ENCODE results near the gene SALL2. TPM values are rescaled to one million over a fixed set of nuclear protein-coding genes. Genes with fewer than 3 reads are reported as not detected.
"Not testable (repeated sequence)": the region's sequence is repeated elsewhere in the genome, so short reads cannot be mapped to it uniquely, and the experiment has no call there.

Gene SALL2
- total and polyA plus RNA-seq, 10 of the 15 experiments (the other 5 are each of a cell fraction or from before 2014, with no cell fraction given) = 1.6 to 6.2 (median 2.1) TPM

DNA sequence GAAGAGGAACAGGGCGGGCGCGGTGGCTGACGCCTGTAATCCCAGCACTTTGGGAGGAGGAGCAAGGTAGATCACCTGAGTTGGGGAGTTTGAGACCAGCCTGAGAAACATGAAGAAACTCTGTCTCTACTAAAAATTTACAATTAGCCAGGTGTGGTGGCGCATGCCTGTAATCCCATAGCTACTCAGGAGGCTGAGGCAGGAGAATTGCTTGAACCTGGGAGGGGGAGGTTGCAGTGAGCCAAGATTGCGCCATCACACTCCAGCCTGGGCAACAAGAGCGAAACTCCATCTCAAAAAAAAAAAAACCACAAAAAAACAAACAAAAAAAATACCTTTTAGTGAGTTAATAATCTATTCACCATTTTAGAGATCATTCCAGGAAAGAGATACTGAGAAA lies 18.4 kb upstream of the SALL2 start:
- H3K4me1 ChIP-seq (ENCODE audit: control insufficient read depth, insufficient read depth, low read length); H4K20me1 ChIP-seq (ENCODE audit: control insufficient read depth, insufficient read depth); FAIRE-seq; RAD21 ChIA-PET (ENCODE audit: unreplicated experiment); CTCF ChIA-PET; SMC1A ChIA-PET (ENCODE audit: uncharacterized antibody, unreplicated experiment); H3K4me2 ChIP-seq (ENCODE audit: control insufficient read depth, insufficient read depth); H2AFZ ChIP-seq (ENCODE audit: control insufficient read depth, low read depth, low read length); H3K9me3 ChIP-seq (replicated peaks; ENCODE audit: control insufficient read depth, insufficient read depth, low read length); H3K36me3 ChIP-seq (ENCODE audit: control insufficient read depth in 2 of 2, insufficient read depth in 2 of 2, low read length in 1 of 2); H3K27ac ChIP-seq (ENCODE audit: control insufficient read depth, insufficient read depth); H3K9ac ChIP-seq (ENCODE audit: control insufficient read depth, insufficient read depth, low read length); BruUV-seq (replicated peaks); H3K27me3 ChIP-seq (replicated peaks in 1 of 2; ENCODE audit: control insufficient read depth in 2 of 2, insufficient read depth in 2 of 2, low read length in 1 of 2); H3K79me2 ChIP-seq (ENCODE audit: control insufficient read depth, insufficient read depth, low read length); intact Hi-C loops (cut with micrococcal nuclease; ENCODE audit: unreplicated experiment); in situ Hi-C loops (cut with MboI); ATAC-seq; DNase-seq (ENCODE audit: low read depth, low spot score); H3K4me3 ChIP-seq: not testable (repeated sequence)
- POLR2A ChIA-PET = interaction anchor here (0.6 kb wide), 2 partner anchors 10 to 130 kb away, joined by 3 read pairs; no protein-coding TSS in a partner anchor
- WGBS (ENCODE audit: insufficient coverage, insufficient replicate concordance, low lambda C conversion rate, missing lambda C conversion rate) = 69% methylated on average over 7 of the region's 7 CpGs

DNA sequence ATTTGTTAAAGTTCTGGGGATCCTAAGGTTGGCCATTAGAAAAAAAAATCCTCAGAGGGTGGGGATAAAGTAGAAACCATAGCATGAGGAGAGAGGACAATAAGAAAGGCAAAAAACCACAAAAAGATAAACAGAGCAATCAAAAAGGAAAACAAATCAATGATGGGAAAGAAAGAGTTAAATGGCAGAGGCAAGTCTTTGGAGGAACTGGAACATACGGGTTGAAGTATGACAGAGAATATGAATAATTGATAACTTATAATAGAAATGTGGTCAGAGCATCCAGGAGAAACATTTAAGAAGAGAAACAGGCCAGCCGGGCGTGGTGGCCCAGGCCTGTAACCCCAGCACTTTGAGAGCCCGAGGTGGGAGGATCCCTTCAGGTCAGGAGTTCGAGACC lies 17.8 kb upstream of the SALL2 start:
- Histone ChIP-seq H2AFZ (ENCODE audit: control insufficient read depth, low read depth, low read length) (no peak overlapping the region), H3K27ac (ENCODE audit: control insufficient read depth, insufficient read depth) (no peak overlapping the region), H3K36me3 (ENCODE audit: control insufficient read depth in 2 of 2, insufficient read depth in 2 of 2, low read length in 1 of 2) (no peaks in the 10 kb centered on the region), H3K9ac (ENCODE audit: control insufficient read depth, insufficient read depth, low read length) (no peak overlapping the region), H3K27me3 (replicated peaks in 1 of 2; ENCODE audit: control insufficient read depth in 2 of 2, insufficient read depth in 2 of 2, low read length in 1 of 2) (no peaks in the 10 kb centered on the region; a peak in 1 of 4 replicates), H3K4me3 (no peak overlapping the region), H4K20me1 (ENCODE audit: control insufficient read depth, insufficient read depth) (no peaks in the 10 kb centered on the region), H3K4me2 (ENCODE audit: control insufficient read depth, insufficient read depth) (no peak overlapping the region), H3K9me3 (replicated peaks; ENCODE audit: control insufficient read depth, insufficient read depth, low read length) (no peaks in the 10 kb centered on the region), H3K79me2 (ENCODE audit: control insufficient read depth, insufficient read depth, low read length) (no peaks in the 10 kb centered on the region), H3K4me1 (ENCODE audit: control insufficient read depth, insufficient read depth, low read length) (no peaks in the 10 kb centered on the region)
- WGBS (ENCODE audit: insufficient coverage, insufficient replicate concordance, low lambda C conversion rate, missing lambda C conversion rate) = 34% methylated on average over 5 of the region's 5 CpGs
- ATAC-seq = no peak
- RAD21 ChIA-PET (ENCODE audit: unreplicated experiment) = no interaction called here
- no TSS peak for BruUV-seq (replicated peaks)
- no peak for FAIRE-seq
- in situ Hi-C loops (cut with MboI) = no loop called here
- CTCF ChIA-PET = no interaction called here
- DNase-seq (ENCODE audit: low read depth, low spot score) = no peak
- intact Hi-C loops (cut with micrococcal nuclease; ENCODE audit: unreplicated experiment) = no loop called here
- SMC1A ChIA-PET (ENCODE audit: uncharacterized antibody, unreplicated experiment) = no interaction called here
- POLR2A ChIA-PET = interaction anchor here (0.6 kb wide), 1 partner anchor 130 kb away, joined by 3 read pairs; no protein-coding TSS in a partner anchor
- no peak for TF ChIP-seq NFYB (IDR thresholded peaks at IDR 0.05; ENCODE audit: insufficient read depth, low read depth, low read length)
- TF ChIP-seq, protein P1, sequence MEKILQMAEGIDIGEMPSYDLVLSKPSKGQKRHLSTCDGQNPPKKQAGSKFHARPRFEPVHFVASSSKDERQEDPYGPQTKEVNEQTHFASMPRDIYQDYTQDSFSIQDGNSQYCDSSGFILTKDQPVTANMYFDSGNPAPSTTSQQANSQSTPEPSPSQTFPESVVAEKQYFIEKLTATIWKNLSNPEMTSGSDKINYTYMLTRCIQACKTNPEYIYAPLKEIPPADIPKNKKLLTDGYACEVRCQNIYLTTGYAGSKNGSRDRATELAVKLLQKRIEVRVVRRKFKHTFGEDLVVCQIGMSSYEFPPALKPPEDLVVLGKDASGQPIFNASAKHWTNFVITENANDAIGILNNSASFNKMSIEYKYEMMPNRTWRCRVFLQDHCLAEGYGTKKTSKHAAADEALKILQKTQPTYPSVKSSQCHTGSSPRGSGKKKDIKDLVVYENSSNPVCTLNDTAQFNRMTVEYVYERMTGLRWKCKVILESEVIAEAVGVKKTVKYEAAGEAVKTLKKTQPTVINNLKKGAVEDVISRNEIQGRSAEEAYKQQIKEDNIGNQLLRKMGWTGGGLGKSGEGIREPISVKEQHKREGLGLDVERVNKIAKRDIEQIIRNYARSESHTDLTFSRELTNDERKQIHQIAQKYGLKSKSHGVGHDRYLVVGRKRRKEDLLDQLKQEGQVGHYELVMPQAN (conservative IDR thresholded peaks at IDR 0.05) = no peak
- TF ChIP-seq CHD1 (IDR thresholded peaks at IDR 0.05; ENCODE audit: low read depth, low read length) = no peak
- TF ChIP-seq FOXM1 (IDR thresholded peaks at IDR 0.05; ENCODE audit: low read depth, low read length) = no peak
- no peak for TF ChIP-seq SMAD5 (IDR thresholded peaks at IDR 0.05; ENCODE audit: low read depth)
- TF ChIP-seq BCLAF1 (IDR thresholded peaks at IDR 0.05) = no peak
- TF ChIP-seq NFIC (IDR thresholded peaks at IDR 0.05; ENCODE audit: low read depth, low read length) = no peak
- TF ChIP-seq MEF2A (IDR thresholded peaks at IDR 0.05; ENCODE audit: insufficient read depth, low read depth, low read length) = no peak
- no peak for TF ChIP-seq IRF3 (IDR thresholded peaks at IDR 0.05)
- no peak for TF ChIP-seq RELA (IDR thresholded peaks at IDR 0.05; ENCODE audit: borderline replicate concordance, partially characterized antibody)
- no peak for TF ChIP-seq IKZF2 (IDR thresholded peaks at IDR 0.05)

All from GM12878 (cell line).